A673 (cell line): ENCODE measurements around the gene FPGT. TPM values are rescaled to one million over a fixed set of nuclear protein-coding genes. Genes with fewer than 3 reads are reported as not detected.

Experiments used
- BruUV-seq: library from RNA; stranded (reverse); fragments of 400-500 nt; replicated peaks from 2 replicates; lab custom pipeline; 2021; lab: Mats Ljungman, UMichigan
- CTCF ChIA-PET: fragments of 300-600 bp; sonication (Branson Sonifier 250); formaldehyde crosslinking; loops from one replicate; lab custom pipeline; 2022; ENCODE audit warnings: antibody characterized with exemption; lab: Charles Lee
- POLR2A ChIA-PET: fragments of 300-600 bp; sonication (Branson Sonifier 250); formaldehyde crosslinking; loops from one replicate; lab custom pipeline; 2022; ENCODE audit warnings: antibody characterized with exemption; ENCODE audit not compliant: low non-redundant PET; lab: Charles Lee
- DNase-seq: peaks from one replicate; pipeline ENCODE4 v3.0.0-alpha.2; 2015; ENCODE audit warnings: low spot score
- H3K27ac ChIP-seq: fragments of 200-600 bp; sonication (generic); 2 replicates; pipeline ENCODE4 v1.5.1; 2016; ENCODE audit warnings: mixed run types, low read depth, mild to moderate bottlenecking, mixed read lengths, antibody characterized with exemption, low read length; ENCODE audit not compliant: poor library complexity, severe bottlenecking
- H3K27me3 ChIP-seq: fragments of 200-600 bp; sonication (generic); replicated peaks from 2 replicates; pipeline ENCODE4 v1.6.1; 2017; ENCODE audit warnings: mixed run types, low read depth, mild to moderate bottlenecking, mixed read lengths, antibody characterized with exemption, low read length; ENCODE audit not compliant: insufficient read depth, poor library complexity
- H3K36me3 ChIP-seq: fragments of 200-600 bp; sonication (generic); 2 replicates; pipeline ENCODE4 v1.6.1; 2016; ENCODE audit warnings: mixed run types, mild to moderate bottlenecking, mixed read lengths, antibody characterized with exemption, low read length; ENCODE audit not compliant: insufficient read depth, poor library complexity, severe bottlenecking
- H3K4me1 ChIP-seq: fragments of 200-600 bp; sonication (generic); 2 replicates; pipeline ENCODE4 v1.6.1; 2017; ENCODE audit warnings: mixed run types, mild to moderate bottlenecking, mixed read lengths, antibody characterized with exemption, low read length; ENCODE audit not compliant: insufficient read depth, poor library complexity, severe bottlenecking
- H3K4me3 ChIP-seq: fragments of 200-600 bp; sonication (generic); 2 replicates; pipeline ENCODE4 v1.5.1; 2016; ENCODE audit warnings: low read depth, mixed run types, mild to moderate bottlenecking, mixed read lengths, low read length; ENCODE audit not compliant: poor library complexity, severe bottlenecking
- H3K9me3 ChIP-seq: fragments of 200-600 bp; sonication (generic); 2 replicates; pipeline ENCODE4 v1.6.1; 2016; ENCODE audit warnings: mixed run types, low read depth, mild to moderate bottlenecking, mixed read lengths, antibody characterized with exemption, low read length; ENCODE audit not compliant: poor library complexity, severe bottlenecking
- CTCF ChIP-seq: fragments of 300-800, 200-600 bp; sonication (generic); conservative IDR thresholded peaks from 2 replicates; pipeline ENCODE4 v1.5.1; 2017; ENCODE audit warnings: low read depth, mild to moderate bottlenecking, antibody characterized with exemption, low read length, moderate library complexity, mixed read lengths
- EZH2 ChIP-seq: fragments of 200-600 bp; sonication (generic); IDR thresholded peaks from 2 replicates; pipeline ENCODE4 v1.6.1; 2017; ENCODE audit warnings: borderline replicate concordance, low read depth, mild to moderate bottlenecking, mixed read lengths, antibody characterized with exemption, low read length; ENCODE audit not compliant: poor library complexity, severe bottlenecking
- intact Hi-C: fragments of 100-400 bp; cut with micrococcal nuclease; formaldehyde crosslinking; loops from one replicate; pipeline ENCODE4 v1.10.0; 2022; ENCODE audit not compliant: unreplicated experiment
- total RNA-seq: library from RNA; stranded (reverse); gene quantifications from 2 replicates; pipeline ENCODE4 v1.2.3, GENCODE V29; 2021

The FPGT gene
- total RNA-seq, 1 experiment from 2014 or later: 7.4 TPM

GRCh38 chr1:74237035-74237434 lies 39.0 kb downstream of the FPGT start:
- CTCF ChIA-PET: no interaction called here
- Histone ChIP-seq H3K36me3 (no peaks in the 10 kb centered on the region), H3K4me3 (no peak overlapping the region), H3K9me3 (no peaks in the 10 kb centered on the region), H3K27me3 (no peaks in the 10 kb centered on the region), H3K4me1 (no peaks in the 10 kb centered on the region), H3K27ac (no peak overlapping the region)
- POLR2A ChIA-PET: no interaction called here
- TF ChIP-seq EZH2 (no peak), CTCF (no peak)
- no TSS peak for BruUV-seq
- DNase-seq: no peak
- intact Hi-C loops: no loop called here

GRCh38 chr1:74237787-74238186 lies 39.7 kb downstream of the FPGT start:
- POLR2A ChIA-PET: no interaction called here
- Histone ChIP-seq H3K27ac (no peak overlapping the region), H3K27me3 (no peaks in the 10 kb centered on the region), H3K36me3 (no peaks in the 10 kb centered on the region), H3K9me3 (no peaks in the 10 kb centered on the region), H3K4me3 (no peak overlapping the region), H3K4me1 (no peaks in the 10 kb centered on the region)
- TF ChIP-seq EZH2: no peak
- no peak for TF ChIP-seq CTCF
- intact Hi-C loops: no loop called here
- CTCF ChIA-PET: no interaction called here
- no peak for DNase-seq
- no TSS peak for BruUV-seq

GRCh38 chr1:74245168-74245772 lies 47.2 kb downstream of the FPGT start:
- intact Hi-C loops: no loop called here
- TF ChIP-seq CTCF: no peak
- TF ChIP-seq EZH2: no peak
- DNase-seq: no peak
- Histone ChIP-seq H3K27me3 (no peaks in the 10 kb centered on the region), H3K4me3 (no peak overlapping the region), H3K27ac (no peak overlapping the region), H3K4me1 (no peaks in the 10 kb centered on the region), H3K9me3 (no peaks in the 10 kb centered on the region), H3K36me3 (no peaks in the 10 kb centered on the region)
- no TSS peak for BruUV-seq
- POLR2A ChIA-PET: no interaction called here
- CTCF ChIA-PET: no interaction called here
